ENCODE measurements around the gene KIF5C. TPM values are rescaled to one million over a fixed set of nuclear protein-coding genes. Genes with fewer than 3 reads are reported as not detected.
"Not testable (repeated sequence)": the region's sequence is repeated elsewhere in the genome, so short reads cannot be mapped to it uniquely, and the experiment has no call there.

Gene KIF5C
- total RNA-seq: 100 to 1,000 TPM in 5 of 8 experiments, 1 to 10 TPM in 1, under 1 TPM in 2; 0.31 to 271 (median 222) TPM

GRCh38 chr2:148874868-148875341 is at the start of gene KIF5C:
Gene KIF5C, plus strand, starts transcription at chr2:148875227. Its CDS starts 391 bp downstream, at chr2:148875618.
- Histone ChIP-seq H3K4me1 (replicated peaks in 1 of 2) (peaks cover 4 to 7% of the 10 kb centered on the region in 2 donors), H3K27ac (peak within 1 kb of the TSS; percentile 87 to 93), H3K4me3 (peak within 1 kb of the TSS; percentile 87 to 100 (median 95))
- WGBS, 10 experiments: 0% methylated on average over 2 to 4 of the region's 39 CpGs; no CpG with 5 or more reads in 8 of the 10 experiments
- in situ Hi-C loops (cut with MboI; ENCODE audit: low pct_unique_long_range_greater_than_20kb in 2 of 9, low sequenced_read_pairs in 9 of 9, unreplicated experiment in 9 of 9): loop anchor here in 1 of 9 experiments (25.0 kb wide), 1 partner anchor 113 kb away; no protein-coding TSS in a partner anchor
- peak; percentile 60 to 97 (median 64) for ATAC-seq (replicated peaks in 6 of 8)

GRCh38 chr2:148826791-148827190 is 48.2 kb upstream of the KIF5C start:
- Histone ChIP-seq H3K4me1 (replicated peaks in 1 of 2) (no peaks in the 10 kb centered on the region), H3K4me3 (no peak overlapping the region), H3K27ac (no peak overlapping the region)
- in situ Hi-C loops (cut with MboI; ENCODE audit: low pct_unique_long_range_greater_than_20kb in 2 of 9, low sequenced_read_pairs in 9 of 9, unreplicated experiment in 9 of 9): no loop called here
- no peak for ATAC-seq (replicated peaks in 6 of 8)

- in situ Hi-C loops (cut with MboI; ENCODE audit: low pct_unique_long_range_greater_than_20kb in 2 of 9, low sequenced_read_pairs in 9 of 9, unreplicated experiment in 9 of 9): no loop called here
- no peak overlapping the region for H3K4me3 ChIP-seq
- 14 to 100% (median 83%) methylated on average over 1 to 2 of the region's 2 CpGs; no CpG with 5 or more reads in 1 of the 10 experiments for WGBS, 10 experiments
- no peak for ATAC-seq (replicated peaks in 6 of 8)
- H3K4me1 ChIP-seq (replicated peaks in 1 of 2): no peaks in the 10 kb centered on the region
- H3K27ac ChIP-seq: no peak overlapping the region
Observed at GRCh38 chr2:148828941-148829340, 46.1 kb upstream of the KIF5C start.

GRCh38 chr2:148829618-148830017 is 45.4 kb upstream of the KIF5C start:
- Histone ChIP-seq H3K4me1 (replicated peaks in 1 of 2) (no peaks in the 10 kb centered on the region), H3K4me3 (no peak overlapping the region), H3K27ac (no peak overlapping the region)
- in situ Hi-C loops (cut with MboI; ENCODE audit: low pct_unique_long_range_greater_than_20kb in 2 of 9, low sequenced_read_pairs in 9 of 9, unreplicated experiment in 9 of 9): no loop called here
- 13 to 100% (median 83%) methylated on average over 1 to 3 of the region's 3 CpGs; no CpG with 5 or more reads in 3 of the 10 experiments for WGBS, 10 experiments
- peak in 1 of 8 experiments; percentile 56 for ATAC-seq (replicated peaks in 6 of 8)

- no peak for ATAC-seq (replicated peaks in 6 of 8)
- no peak overlapping the region for H3K27ac ChIP-seq
- in situ Hi-C loops (cut with MboI; ENCODE audit: low pct_unique_long_range_greater_than_20kb in 2 of 9, low sequenced_read_pairs in 9 of 9, unreplicated experiment in 9 of 9): no loop called here
- 50 to 100% (median 86%) methylated on average over 2 to 6 of the region's 7 CpGs; no CpG with 5 or more reads in 5 of the 10 experiments for WGBS, 10 experiments
- H3K4me1 ChIP-seq (replicated peaks in 1 of 2): no peaks in the 10 kb centered on the region
- H3K4me3 ChIP-seq: no peak overlapping the region
Observed at GRCh38 chr2:148832637-148833036, 42.4 kb upstream of the KIF5C start.

- no peak for ATAC-seq (replicated peaks in 6 of 8)
Observed at GRCh38 chr2:148842050-148842449, 33.0 kb upstream of the KIF5C start.

GRCh38 chr2:148848146-148848545 is 26.9 kb upstream of the KIF5C start:
- Histone ChIP-seq H3K27ac (no peak overlapping the region), H3K4me1 (replicated peaks in 1 of 2) (no peaks in the 10 kb centered on the region), H3K4me3 (no peak overlapping the region)
- no peak for ATAC-seq (replicated peaks in 6 of 8)
- WGBS, 10 experiments: 11 to 83% (median 56%) methylated on average over 1 of the region's 1 CpG; no CpG with 5 or more reads in 2 of the 10 experiments
- in situ Hi-C loops (cut with MboI; ENCODE audit: low pct_unique_long_range_greater_than_20kb in 2 of 9, low sequenced_read_pairs in 9 of 9, unreplicated experiment in 9 of 9): no loop called here

More at GRCh38 chr2:148842050-148842449, 33.0 kb upstream of the KIF5C start:
- Histone ChIP-seq H3K4me3 (no peak overlapping the region), H3K27ac (no peak overlapping the region), H3K4me1 (replicated peaks in 1 of 2) (no peaks in the 10 kb centered on the region)
- 0 to 100% (median 67%) methylated on average over 1 to 4 of the region's 4 CpGs; no CpG with 5 or more reads in 3 of the 10 experiments for WGBS, 10 experiments
- in situ Hi-C loops (cut with MboI; ENCODE audit: low pct_unique_long_range_greater_than_20kb in 2 of 9, low sequenced_read_pairs in 9 of 9, unreplicated experiment in 9 of 9): no loop called here

GRCh38 chr2:148853458-148853857 is 21.6 kb upstream of the KIF5C start:
- in situ Hi-C loops (cut with MboI; ENCODE audit: low pct_unique_long_range_greater_than_20kb in 2 of 9, low sequenced_read_pairs in 9 of 9, unreplicated experiment in 9 of 9): loop anchor here in 1 of 9 experiments (25.0 kb wide), 1 partner anchor 91 kb away; no protein-coding TSS in a partner anchor
- WGBS, 10 experiments: 0 to 100% (median 38%) methylated on average over 1 to 2 of the region's 2 CpGs
- H3K27ac ChIP-seq: no peak overlapping the region

GRCh38 chr2:148860037-148860436 is 15.0 kb upstream of the KIF5C start:
- peak in 1 of 8 experiments; percentile 24 for ATAC-seq (replicated peaks in 6 of 8)
- H3K4me3 ChIP-seq: no peak overlapping the region

More at GRCh38 chr2:148853458-148853857, 21.6 kb upstream of the KIF5C start:
- Histone ChIP-seq H3K4me1 (replicated peaks in 1 of 2) (no peaks in the 10 kb centered on the region), H3K4me3 (no peak overlapping the region)
- ATAC-seq (replicated peaks in 6 of 8): no peak

GRCh38 chr2:148861367-148861766 is 13.7 kb upstream of the KIF5C start:
- 20 to 91% (median 58%) methylated on average over 1 to 5 of the region's 5 CpGs; no CpG with 5 or more reads in 3 of the 10 experiments for WGBS, 10 experiments
- in situ Hi-C loops (cut with MboI; ENCODE audit: low pct_unique_long_range_greater_than_20kb in 2 of 9, low sequenced_read_pairs in 9 of 9, unreplicated experiment in 9 of 9): loop anchor here in 1 of 9 experiments (25.0 kb wide), 1 partner anchor 99 kb away; no protein-coding TSS in a partner anchor
- no peak for ATAC-seq (replicated peaks in 6 of 8)
- no peak overlapping the region for H3K27ac ChIP-seq
- peaks cover 2 to 10% of the 10 kb centered on the region in 2 donors for H3K4me1 ChIP-seq (replicated peaks in 1 of 2)
- H3K4me3 ChIP-seq: no peak overlapping the region

More at GRCh38 chr2:148860037-148860436, 15.0 kb upstream of the KIF5C start:
- 0 to 100% (median 72%) methylated on average over 1 to 3 of the region's 3 CpGs; no CpG with 5 or more reads in 2 of the 10 experiments for WGBS, 10 experiments
- in situ Hi-C loops (cut with MboI; ENCODE audit: low pct_unique_long_range_greater_than_20kb in 2 of 9, low sequenced_read_pairs in 9 of 9, unreplicated experiment in 9 of 9): loop anchor here in 1 of 9 experiments (25.0 kb wide), 1 partner anchor 98 kb away; no protein-coding TSS in a partner anchor
- no peak overlapping the region for H3K27ac ChIP-seq
- peaks cover 2 to 10% of the 10 kb centered on the region in 2 donors for H3K4me1 ChIP-seq (replicated peaks in 1 of 2)

GRCh38 chr2:148862478-148862877 is 12.5 kb upstream of the KIF5C start:
- in situ Hi-C loops (cut with MboI; ENCODE audit: low pct_unique_long_range_greater_than_20kb in 2 of 9, low sequenced_read_pairs in 9 of 9, unreplicated experiment in 9 of 9): loop anchor here in 1 of 9 experiments (25.0 kb wide), 1 partner anchor 100 kb away; no protein-coding TSS in a partner anchor
- not testable (repeated sequence) for H3K4me3 ChIP-seq; H3K27ac ChIP-seq; H3K4me1 ChIP-seq (replicated peaks in 1 of 2)
- ATAC-seq (replicated peaks in 6 of 8): peak in 4 of 8 experiments; percentile 33 to 72 (median 64)
- WGBS, 10 experiments: 20 to 88% (median 68%) methylated on average over 1 to 6 of the region's 6 CpGs; no CpG with 5 or more reads in 3 of the 10 experiments

GRCh38 chr2:148865512-148865911 is 9.5 kb upstream of the KIF5C start:
- H3K4me3 ChIP-seq: no peak overlapping the region
- H3K27ac ChIP-seq: no peak overlapping the region
- in situ Hi-C loops (cut with MboI; ENCODE audit: low pct_unique_long_range_greater_than_20kb in 2 of 9, low sequenced_read_pairs in 9 of 9, unreplicated experiment in 9 of 9): loop anchor here in 1 of 9 experiments (25.0 kb wide), 1 partner anchor 103 kb away; no protein-coding TSS in a partner anchor
- WGBS, 10 experiments: 23 to 90% (median 80%) methylated on average over 1 to 5 of the region's 5 CpGs; no CpG with 5 or more reads in 3 of the 10 experiments
- ATAC-seq (replicated peaks in 6 of 8): no peak
- peaks cover 2 to 10% of the 10 kb centered on the region in 2 donors for H3K4me1 ChIP-seq (replicated peaks in 1 of 2)

- Histone ChIP-seq H3K27ac (no peak overlapping the region), H3K4me1 (replicated peaks in 1 of 2) (peaks cover 2 to 10% of the 10 kb centered on the region in 2 donors), H3K4me3 (no peak overlapping the region)
- no peak for ATAC-seq (replicated peaks in 6 of 8)
- in situ Hi-C loops (cut with MboI; ENCODE audit: low pct_unique_long_range_greater_than_20kb in 2 of 9, low sequenced_read_pairs in 9 of 9, unreplicated experiment in 9 of 9): loop anchor here in 1 of 9 experiments (25.0 kb wide), 1 partner anchor 104 kb away; no protein-coding TSS in a partner anchor
- WGBS, 10 experiments: 4 to 95% (median 76%) methylated on average over 3 to 4 of the region's 4 CpGs
Observed at GRCh38 chr2:148866091-148866490, 8.9 kb upstream of the KIF5C start.
